Measurements from ENCODE around the gene CALB2. TPM values are rescaled to one million over a fixed set of nuclear protein-coding genes. Genes with fewer than 3 reads are reported as not detected.

Gene CALB2
- total and polyA plus RNA-seq, 2 of the 8 experiments (the other 6 are each of a cell fraction or from before 2014, with no cell fraction given), result 1.9 to 2.6 TPM

DNA sequence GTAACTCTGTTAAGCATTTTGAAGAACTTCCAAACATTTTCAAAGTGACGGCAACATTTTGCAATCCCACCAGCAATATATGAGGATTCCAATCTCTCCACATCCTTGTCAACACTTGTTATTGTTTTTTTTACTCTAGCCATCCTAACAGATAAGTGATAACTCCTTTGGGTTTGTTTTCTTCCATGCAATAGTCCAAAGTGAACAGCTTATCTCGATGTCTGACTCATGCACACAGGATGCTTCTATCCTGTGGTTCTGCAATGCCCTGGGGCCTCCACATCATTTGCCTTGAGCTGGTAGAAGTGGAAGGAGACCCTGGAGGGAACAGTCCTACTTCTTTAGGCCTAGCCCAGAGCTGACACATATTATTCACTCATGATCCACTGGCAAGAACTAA is 70.4 kb downstream of the CALB2 start (continued):
- TF ChIP-seq, protein P1, sequence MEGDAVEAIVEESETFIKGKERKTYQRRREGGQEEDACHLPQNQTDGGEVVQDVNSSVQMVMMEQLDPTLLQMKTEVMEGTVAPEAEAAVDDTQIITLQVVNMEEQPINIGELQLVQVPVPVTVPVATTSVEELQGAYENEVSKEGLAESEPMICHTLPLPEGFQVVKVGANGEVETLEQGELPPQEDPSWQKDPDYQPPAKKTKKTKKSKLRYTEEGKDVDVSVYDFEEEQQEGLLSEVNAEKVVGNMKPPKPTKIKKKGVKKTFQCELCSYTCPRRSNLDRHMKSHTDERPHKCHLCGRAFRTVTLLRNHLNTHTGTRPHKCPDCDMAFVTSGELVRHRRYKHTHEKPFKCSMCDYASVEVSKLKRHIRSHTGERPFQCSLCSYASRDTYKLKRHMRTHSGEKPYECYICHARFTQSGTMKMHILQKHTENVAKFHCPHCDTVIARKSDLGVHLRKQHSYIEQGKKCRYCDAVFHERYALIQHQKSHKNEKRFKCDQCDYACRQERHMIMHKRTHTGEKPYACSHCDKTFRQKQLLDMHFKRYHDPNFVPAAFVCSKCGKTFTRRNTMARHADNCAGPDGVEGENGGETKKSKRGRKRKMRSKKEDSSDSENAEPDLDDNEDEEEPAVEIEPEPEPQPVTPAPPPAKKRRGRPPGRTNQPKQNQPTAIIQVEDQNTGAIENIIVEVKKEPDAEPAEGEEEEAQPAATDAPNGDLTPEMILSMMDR (IDR thresholded peaks at IDR 0.05; ENCODE audit: control extremely low read depth in 1 of 3, insufficient read depth in 1 of 3, low read depth in 1 of 3, low read length in 3 of 3), result no peak
- TF ChIP-seq BRCA1 (IDR thresholded peaks at IDR 0.05; ENCODE audit: low read depth, low read length), result no peak
- TF ChIP-seq EGR1 (IDR thresholded peaks at IDR 0.05; ENCODE audit: borderline replicate concordance, low read depth, low read length), result no peak
- TF ChIP-seq POLR2AphosphoS5 (IDR thresholded peaks at IDR 0.05; ENCODE audit: low read depth, low read length), result no peak
- TF ChIP-seq E2F6 (IDR thresholded peaks at IDR 0.05), result no peak

Data from H1 (cell line).